WERI-Rb-1 (cell line): ENCODE results near the gene PTK7.
"Not testable (repeated sequence)": the region's sequence is repeated elsewhere in the genome, so short reads cannot be mapped to it uniquely, and the experiment has no call there.

ENCODE experiments used
- DNase-seq: peaks from one replicate; pipeline ENCODE4 v3.0.0-alpha.2; 2020
- H3K27ac ChIP-seq: fragments of 250-450 bp; sonication (Bioruptor Pico); 2 replicates; pipeline ENCODE4 v1.5.1; 2020; ENCODE audit warnings: mild to moderate bottlenecking, moderate library complexity
- H3K27me3 ChIP-seq: fragments of 250-450 bp; sonication (Bioruptor Pico); 2 replicates; pipeline ENCODE4 v1.5.1; 2021; ENCODE audit warnings: mild to moderate bottlenecking, low read depth, moderate library complexity; ENCODE audit not compliant: insufficient read depth, severe bottlenecking
- H3K36me3 ChIP-seq: fragments of 250-450 bp; sonication (Bioruptor Pico); 2 replicates; pipeline ENCODE4 v1.5.1; 2020; ENCODE audit warnings: mild to moderate bottlenecking, moderate library complexity
- H3K4me3 ChIP-seq: 2 replicates; pipeline ENCODE4 v1.5.1; 2011; ENCODE audit warnings: low read depth, mild to moderate bottlenecking, control low read depth, low read length
- H3K9me3 ChIP-seq: fragments of 250-450 bp; sonication (Bioruptor Pico); 2 replicates; pipeline ENCODE4 v1.5.1; 2021; ENCODE audit warnings: mild to moderate bottlenecking, moderate library complexity; ENCODE audit not compliant: severe bottlenecking
- TF ChIP-seq, protein P1 (sequence below): IDR thresholded peaks from 2 replicates; pipeline ENCODE4 v1.5.1; 2011; ENCODE audit warnings: low read depth, mild to moderate bottlenecking, control low read depth, inconsistent platforms, low read length

The PTK7 gene

DNA sequence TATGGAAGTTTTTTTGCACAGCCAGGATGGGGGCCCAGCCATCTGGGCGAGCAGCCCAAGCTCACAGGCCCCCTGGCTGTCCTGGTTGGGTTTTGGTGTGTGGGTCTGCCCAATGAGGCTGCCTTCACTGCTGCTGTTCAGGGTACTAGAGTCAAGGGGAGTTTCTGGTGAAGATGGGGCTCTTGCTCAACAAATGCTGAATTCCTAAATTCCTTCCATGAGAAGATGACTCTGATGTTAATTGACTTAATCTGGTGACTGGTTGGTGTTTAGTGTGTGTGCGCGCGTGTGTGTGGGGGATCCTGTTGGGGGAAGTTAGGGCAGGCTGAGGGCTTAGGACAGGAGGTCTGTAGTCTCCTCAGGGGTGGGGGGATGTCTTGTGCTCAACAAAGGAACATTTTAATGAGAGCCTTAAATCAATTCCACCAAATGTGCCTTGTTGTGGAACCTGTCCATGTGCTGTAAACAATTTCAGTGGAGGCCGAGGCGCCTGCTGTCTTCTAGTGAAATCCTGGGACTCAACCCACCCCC lies 1.9 kb downstream of the PTK7 start:
- peaks cover 23% of the 10 kb centered on the region for H3K36me3 ChIP-seq
- no peak overlapping the region for H3K4me3 ChIP-seq
- DNase-seq, result no peak
- no peak overlapping the region for H3K27ac ChIP-seq
- no peaks in the 10 kb centered on the region for H3K27me3 ChIP-seq
- no peaks in the 10 kb centered on the region for H3K9me3 ChIP-seq
- TF ChIP-seq, protein P1, sequence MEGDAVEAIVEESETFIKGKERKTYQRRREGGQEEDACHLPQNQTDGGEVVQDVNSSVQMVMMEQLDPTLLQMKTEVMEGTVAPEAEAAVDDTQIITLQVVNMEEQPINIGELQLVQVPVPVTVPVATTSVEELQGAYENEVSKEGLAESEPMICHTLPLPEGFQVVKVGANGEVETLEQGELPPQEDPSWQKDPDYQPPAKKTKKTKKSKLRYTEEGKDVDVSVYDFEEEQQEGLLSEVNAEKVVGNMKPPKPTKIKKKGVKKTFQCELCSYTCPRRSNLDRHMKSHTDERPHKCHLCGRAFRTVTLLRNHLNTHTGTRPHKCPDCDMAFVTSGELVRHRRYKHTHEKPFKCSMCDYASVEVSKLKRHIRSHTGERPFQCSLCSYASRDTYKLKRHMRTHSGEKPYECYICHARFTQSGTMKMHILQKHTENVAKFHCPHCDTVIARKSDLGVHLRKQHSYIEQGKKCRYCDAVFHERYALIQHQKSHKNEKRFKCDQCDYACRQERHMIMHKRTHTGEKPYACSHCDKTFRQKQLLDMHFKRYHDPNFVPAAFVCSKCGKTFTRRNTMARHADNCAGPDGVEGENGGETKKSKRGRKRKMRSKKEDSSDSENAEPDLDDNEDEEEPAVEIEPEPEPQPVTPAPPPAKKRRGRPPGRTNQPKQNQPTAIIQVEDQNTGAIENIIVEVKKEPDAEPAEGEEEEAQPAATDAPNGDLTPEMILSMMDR, result no peak

DNA sequence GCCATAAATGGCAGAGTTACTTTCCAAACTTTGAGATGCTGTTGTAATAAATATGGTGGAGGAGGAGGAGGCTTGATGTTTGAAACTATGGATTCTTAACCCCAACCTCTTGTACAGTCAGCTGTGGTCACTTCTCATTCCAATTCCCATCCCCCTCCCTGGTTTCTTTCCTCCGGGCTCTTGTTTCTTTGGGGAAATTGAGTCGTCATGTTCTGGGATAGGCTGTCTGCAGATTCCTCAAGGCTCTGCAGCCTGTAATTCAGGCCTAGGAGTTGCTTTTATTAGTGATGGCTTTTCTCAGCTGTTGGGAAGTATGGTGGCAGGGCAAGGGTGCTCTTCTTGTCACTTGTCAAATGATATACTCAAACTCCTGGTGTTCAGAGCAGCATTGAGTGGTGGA lies 2.6 kb downstream of the PTK7 start:
- TF ChIP-seq, protein P1, result no peak
- no peak for DNase-seq
- H3K36me3 ChIP-seq, result peaks cover 21% of the 10 kb centered on the region
- no peaks in the 10 kb centered on the region for H3K27me3 ChIP-seq
- no peaks in the 10 kb centered on the region for H3K9me3 ChIP-seq
- no peak overlapping the region for H3K27ac ChIP-seq
- H3K4me3 ChIP-seq, result no peak overlapping the region

DNA sequence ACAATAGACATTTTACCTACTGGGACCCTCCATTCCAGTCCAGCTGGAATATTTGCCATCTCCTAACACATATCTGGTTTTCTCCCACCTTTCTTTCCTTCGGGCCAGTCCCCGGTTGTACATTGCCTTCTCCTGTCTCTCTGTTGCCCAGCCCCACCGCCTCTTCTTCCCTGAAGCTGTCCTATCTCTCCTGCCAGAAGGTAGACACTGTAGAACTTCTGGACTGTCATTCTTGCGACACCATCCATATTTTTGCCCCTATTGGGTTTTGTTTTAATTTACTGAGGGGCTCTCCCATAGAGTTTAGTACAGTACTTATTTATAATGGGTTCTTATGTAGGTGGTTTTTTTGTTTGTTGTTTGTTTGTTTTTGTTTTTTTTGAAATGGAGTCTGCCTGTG lies 4.9 kb downstream of the PTK7 start:
- Histone ChIP-seq H3K4me3 (no peak overlapping the region), H3K27ac (no peak overlapping the region), H3K9me3 (no peaks in the 10 kb centered on the region), H3K27me3 (no peaks in the 10 kb centered on the region), H3K36me3 (peaks cover 15% of the 10 kb centered on the region)
- TF ChIP-seq, protein P1, result no peak
- no peak for DNase-seq

DNA sequence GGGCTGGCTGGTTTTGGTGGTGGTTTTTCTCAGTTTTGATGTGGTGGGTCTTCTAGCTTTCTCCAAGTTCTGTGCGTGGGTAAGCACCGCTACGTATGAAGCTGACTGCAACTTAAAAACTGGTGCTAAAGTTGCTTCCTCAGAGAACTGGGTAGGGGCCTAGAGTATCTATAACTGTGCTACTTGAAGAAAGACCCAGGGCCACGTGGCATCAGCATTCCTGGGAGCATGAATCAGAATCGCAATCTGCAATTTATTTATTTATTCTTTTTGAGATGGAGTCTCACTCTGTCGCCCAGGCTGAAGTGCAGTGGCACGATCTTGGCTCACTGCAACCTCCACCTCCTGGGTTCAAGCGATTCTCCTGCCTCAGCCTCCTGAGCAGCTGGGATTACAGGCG lies 5.8 kb downstream of the PTK7 start:
- not testable (repeated sequence) for H3K4me3 ChIP-seq, H3K27ac ChIP-seq, DNase-seq, H3K27me3 ChIP-seq, H3K9me3 ChIP-seq, H3K36me3 ChIP-seq

DNA sequence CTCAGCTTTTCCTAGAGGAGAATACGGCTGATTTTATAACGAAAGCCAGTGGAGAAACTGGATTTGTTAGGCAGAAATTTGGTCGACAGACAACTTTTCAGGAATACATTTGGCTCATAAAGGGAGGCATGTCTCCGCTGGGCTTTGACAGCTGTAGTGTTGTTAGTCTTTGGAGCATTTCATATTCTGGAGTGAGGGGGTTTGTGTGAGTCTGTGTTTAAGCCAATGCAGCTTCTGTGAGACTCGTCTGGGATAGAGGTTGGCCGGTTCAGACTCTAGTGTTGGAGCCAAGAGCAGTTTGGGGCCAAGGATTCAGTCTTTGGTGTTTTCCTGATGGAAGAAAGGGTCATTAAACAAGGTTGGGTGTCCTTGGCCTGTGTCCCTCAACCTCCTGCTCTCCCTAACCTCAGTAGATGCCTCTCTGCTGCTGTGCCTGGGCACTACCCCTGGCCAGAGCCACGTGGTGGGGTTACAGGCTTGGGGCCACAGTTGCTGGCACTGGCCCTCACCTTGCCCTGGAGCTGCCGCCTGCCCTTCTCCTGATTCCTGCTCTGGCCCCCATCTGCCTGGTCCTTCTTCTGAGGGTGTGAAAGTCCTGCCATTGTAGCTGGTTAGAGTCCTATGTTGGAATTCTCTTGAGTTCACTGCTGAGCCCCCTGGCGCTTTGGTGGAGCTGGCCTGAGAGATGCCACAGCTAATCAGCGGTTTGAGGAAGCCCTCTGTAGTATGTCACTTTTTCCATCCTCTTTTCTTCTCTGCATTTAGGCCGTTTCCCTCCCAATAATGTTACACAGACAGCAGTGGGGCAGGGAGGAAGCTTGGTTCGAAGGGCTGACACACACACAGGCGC lies 6.9 kb downstream of the PTK7 start:
- Histone ChIP-seq H3K36me3 (no peaks in the 10 kb centered on the region), H3K27ac (no peak overlapping the region), H3K27me3 (no peaks in the 10 kb centered on the region), H3K4me3 (no peak overlapping the region), H3K9me3 (no peaks in the 10 kb centered on the region)
- TF ChIP-seq, protein P1, result no peak
- no peak for DNase-seq

DNA sequence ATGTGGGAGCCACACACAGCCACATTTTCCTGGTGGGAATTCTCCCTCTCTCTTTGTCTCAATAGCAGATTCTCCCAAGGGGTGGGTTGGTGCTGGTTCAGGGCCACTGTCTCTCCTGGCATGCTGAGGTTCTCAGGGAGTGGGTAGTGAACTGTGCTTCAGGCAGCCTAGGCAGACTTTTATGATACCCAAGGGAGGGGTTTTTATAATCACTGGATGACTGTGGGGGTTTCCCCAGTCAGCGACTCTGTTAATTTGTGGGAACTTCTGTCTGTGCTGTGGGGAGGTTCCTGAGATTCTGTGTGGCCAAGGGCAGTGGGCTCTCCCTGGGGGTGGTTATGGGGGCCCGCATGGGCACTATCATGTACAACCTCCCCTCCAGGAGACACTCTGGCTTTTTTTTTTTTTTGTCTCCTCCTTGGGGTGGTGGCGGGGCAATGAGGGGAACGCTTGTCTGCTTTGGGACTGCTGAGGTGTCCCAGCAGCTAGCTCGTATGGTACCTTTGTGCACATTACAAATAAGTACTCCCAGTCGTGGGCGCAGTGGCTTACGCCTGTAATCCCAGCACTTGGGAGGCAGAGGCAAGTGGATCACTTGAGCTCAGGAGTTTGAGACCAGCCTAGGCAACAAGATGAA lies 10.0 kb downstream of the PTK7 start:
- no peak for DNase-seq
- Histone ChIP-seq H3K36me3 (no peaks in the 10 kb centered on the region), H3K27ac (no peak overlapping the region), H3K4me3 (no peak overlapping the region), H3K27me3 (no peaks in the 10 kb centered on the region), H3K9me3 (no peaks in the 10 kb centered on the region)
- TF ChIP-seq, protein P1, result no peak
